ENCODE data around the gene LMAN2L.

The LMAN2L gene

DNA sequence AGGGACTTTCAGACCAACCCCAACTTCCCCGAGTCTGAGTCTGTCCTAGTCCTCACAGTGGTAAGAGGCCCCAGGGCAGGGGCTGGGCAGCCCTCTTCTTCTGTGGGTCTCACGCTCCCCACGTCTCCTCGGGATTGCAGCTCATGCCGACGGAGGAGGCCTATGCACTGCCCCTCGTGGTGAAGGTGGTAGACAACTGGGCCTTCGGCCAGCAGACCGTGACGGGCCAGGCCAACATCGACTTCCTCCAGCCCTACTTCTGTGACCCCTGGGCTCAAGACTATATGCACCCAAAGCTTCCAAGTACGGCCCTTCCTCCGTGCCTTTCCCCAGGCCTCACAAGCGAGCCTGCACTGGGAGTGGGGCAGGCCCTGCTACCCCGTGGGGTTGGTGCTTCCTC, 44.3 kb downstream of the LMAN2L start:
- no peak overlapping the region for H3K27ac ChIP-seq
- H3K9ac ChIP-seq (ENCODE audit: insufficient read length) = no peak overlapping the region
- H3K9me3 ChIP-seq (ENCODE audit: low read depth, low read length) = no peaks in the 10 kb centered on the region
- TF ChIP-seq FOXP2 (optimal IDR thresholded peaks at IDR 0.05; ENCODE audit: control extremely low read depth, extremely low read length, insufficient read depth) (no peak), POLR2AphosphoS5 (IDR thresholded peaks at IDR 0.05; ENCODE audit: borderline replicate concordance, low read depth, low read length) (no peak), EZH2 (IDR thresholded peaks at IDR 0.05) (no peak)
- H3K36me3 ChIP-seq (ENCODE audit: insufficient read depth, low read length) = no peaks in the 10 kb centered on the region
- DNase-seq (ENCODE audit: low read depth, low spot score) = no peak
- H3K4me3 ChIP-seq = no peak overlapping the region

DNA sequence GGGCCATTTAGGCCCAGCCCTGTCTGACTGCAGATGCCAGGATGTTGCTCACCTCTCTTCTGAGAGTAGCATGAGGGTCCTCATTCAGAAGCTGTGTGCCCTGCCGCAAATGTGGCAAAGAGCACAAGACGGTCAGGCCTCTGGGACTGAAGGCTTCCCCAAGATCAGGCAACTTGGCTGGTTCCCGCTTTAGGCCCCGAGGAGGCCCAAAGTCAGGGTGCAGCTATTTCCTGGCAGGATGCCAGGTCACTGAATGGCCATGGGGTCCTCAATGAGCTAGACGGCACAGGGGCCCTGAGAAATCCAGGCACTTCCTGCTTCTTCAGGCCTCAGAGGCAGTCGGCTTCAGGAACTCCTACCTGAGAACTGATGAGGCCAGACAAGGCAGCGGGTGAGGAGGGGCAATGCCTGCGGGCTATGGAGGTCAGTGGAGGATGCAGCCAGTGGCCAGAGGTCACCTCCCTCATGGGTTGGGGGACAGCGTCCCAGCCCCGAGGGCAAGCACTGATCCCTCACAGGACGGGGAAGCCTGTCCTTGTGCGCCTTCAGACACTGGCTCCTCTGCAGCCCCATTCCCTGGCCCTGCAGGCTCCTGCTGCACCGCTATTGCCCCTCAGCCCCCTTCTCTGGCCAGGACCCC, 44.9 kb downstream of the LMAN2L start:
- Histone ChIP-seq H3K27ac (no peak overlapping the region), H3K36me3 (ENCODE audit: insufficient read depth, low read length) (no peaks in the 10 kb centered on the region), H3K4me3 (no peak overlapping the region), H3K9ac (ENCODE audit: insufficient read length) (no peak overlapping the region), H3K9me3 (ENCODE audit: low read depth, low read length) (no peaks in the 10 kb centered on the region)
- TF ChIP-seq EZH2 (IDR thresholded peaks at IDR 0.05) = no peak
- TF ChIP-seq FOXP2 (optimal IDR thresholded peaks at IDR 0.05; ENCODE audit: control extremely low read depth, extremely low read length, insufficient read depth) = no peak
- TF ChIP-seq POLR2AphosphoS5 (IDR thresholded peaks at IDR 0.05; ENCODE audit: borderline replicate concordance, low read depth, low read length) = no peak
- no peak for DNase-seq (ENCODE audit: low read depth, low spot score)

DNA sequence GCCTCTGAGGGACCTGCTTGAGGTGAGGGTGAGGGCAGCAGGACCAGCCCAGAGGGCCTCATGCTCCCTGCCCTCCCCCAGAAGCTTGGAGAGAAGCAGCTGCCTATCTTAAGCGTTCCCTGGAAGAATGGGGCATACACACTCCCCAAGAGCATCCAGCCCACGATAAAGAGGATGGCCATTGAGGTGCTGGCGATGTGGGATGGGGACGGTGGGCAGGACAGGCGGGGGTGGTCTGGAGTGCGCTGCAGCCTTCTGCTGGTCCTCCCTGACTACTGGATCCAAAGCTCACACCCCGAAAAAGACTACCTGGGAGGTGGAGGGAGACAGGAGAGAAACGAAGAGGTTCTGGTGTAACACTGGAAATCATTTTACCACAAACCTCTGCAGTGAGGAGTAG, 45.6 kb downstream of the LMAN2L start:
- DNase-seq (ENCODE audit: low read depth, low spot score) = no peak
- no peak overlapping the region for H3K27ac ChIP-seq
- no peaks in the 10 kb centered on the region for H3K9me3 ChIP-seq (ENCODE audit: low read depth, low read length)
- H3K36me3 ChIP-seq (ENCODE audit: insufficient read depth, low read length) = no peaks in the 10 kb centered on the region
- TF ChIP-seq FOXP2 (optimal IDR thresholded peaks at IDR 0.05; ENCODE audit: control extremely low read depth, extremely low read length, insufficient read depth) (no peak), POLR2AphosphoS5 (IDR thresholded peaks at IDR 0.05; ENCODE audit: borderline replicate concordance, low read depth, low read length) (no peak), EZH2 (IDR thresholded peaks at IDR 0.05) (no peak)
- no peak overlapping the region for H3K9ac ChIP-seq (ENCODE audit: insufficient read length)
- H3K4me3 ChIP-seq = no peak overlapping the region; the same call in 1 of the 2 replicates

DNA sequence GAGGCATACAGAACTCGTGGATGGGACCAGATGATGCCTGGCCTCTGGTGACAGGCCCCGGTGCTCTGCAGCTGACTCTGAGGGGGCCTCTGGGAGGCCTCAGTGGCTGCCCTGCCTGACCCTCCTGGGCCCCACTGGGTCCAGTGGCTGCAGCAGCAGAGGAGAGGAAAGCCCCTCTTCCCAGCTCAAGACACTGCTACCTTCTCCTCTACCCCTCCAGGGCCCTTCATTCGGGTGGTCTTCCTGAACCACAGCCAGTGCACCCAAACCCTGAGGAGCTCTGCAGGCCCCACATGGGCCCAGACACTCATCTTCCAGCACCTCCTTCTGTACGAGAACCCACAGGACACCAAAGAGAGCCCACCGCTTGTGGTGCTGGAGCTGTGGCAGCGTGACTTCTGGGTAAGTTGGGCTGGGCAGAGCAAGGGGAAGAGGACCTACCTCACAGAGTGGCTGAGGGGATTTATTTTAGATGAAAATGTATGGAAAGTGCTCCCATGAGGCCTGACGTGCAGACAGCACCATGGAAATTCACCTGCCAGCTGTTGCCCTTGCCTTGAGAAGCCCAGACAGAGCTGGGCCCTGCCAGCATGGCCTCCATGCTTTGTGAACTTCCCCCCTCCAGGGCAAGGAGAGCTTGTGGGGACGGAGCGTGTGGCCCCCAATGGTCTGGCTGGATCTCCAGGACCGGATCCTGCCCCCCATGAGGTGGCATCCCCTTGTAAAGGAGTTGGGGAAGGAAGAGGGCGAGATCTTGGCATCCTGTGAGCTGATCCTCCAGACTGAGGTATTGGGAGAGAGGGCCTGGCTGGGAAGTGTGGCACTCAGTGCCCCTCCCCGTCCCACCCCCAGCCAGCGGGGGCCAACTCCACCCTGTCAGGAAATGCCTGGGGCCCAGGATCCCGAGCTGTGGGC, 46.3 kb downstream of the LMAN2L start:
- H3K9ac ChIP-seq (ENCODE audit: insufficient read length) = no peak overlapping the region
- TF ChIP-seq FOXP2 (optimal IDR thresholded peaks at IDR 0.05; ENCODE audit: control extremely low read depth, extremely low read length, insufficient read depth) = no peak
- no peak for TF ChIP-seq EZH2 (IDR thresholded peaks at IDR 0.05)
- TF ChIP-seq POLR2AphosphoS5 (IDR thresholded peaks at IDR 0.05; ENCODE audit: borderline replicate concordance, low read depth, low read length) = no peak
- H3K36me3 ChIP-seq (ENCODE audit: insufficient read depth, low read length) = no peaks in the 10 kb centered on the region
- H3K4me3 ChIP-seq = no peak overlapping the region; the same call in 1 of the 2 replicates
- no peaks in the 10 kb centered on the region for H3K9me3 ChIP-seq (ENCODE audit: low read depth, low read length)
- no peak for DNase-seq (ENCODE audit: low read depth, low spot score)
- H3K27ac ChIP-seq = no peak overlapping the region

DNA sequence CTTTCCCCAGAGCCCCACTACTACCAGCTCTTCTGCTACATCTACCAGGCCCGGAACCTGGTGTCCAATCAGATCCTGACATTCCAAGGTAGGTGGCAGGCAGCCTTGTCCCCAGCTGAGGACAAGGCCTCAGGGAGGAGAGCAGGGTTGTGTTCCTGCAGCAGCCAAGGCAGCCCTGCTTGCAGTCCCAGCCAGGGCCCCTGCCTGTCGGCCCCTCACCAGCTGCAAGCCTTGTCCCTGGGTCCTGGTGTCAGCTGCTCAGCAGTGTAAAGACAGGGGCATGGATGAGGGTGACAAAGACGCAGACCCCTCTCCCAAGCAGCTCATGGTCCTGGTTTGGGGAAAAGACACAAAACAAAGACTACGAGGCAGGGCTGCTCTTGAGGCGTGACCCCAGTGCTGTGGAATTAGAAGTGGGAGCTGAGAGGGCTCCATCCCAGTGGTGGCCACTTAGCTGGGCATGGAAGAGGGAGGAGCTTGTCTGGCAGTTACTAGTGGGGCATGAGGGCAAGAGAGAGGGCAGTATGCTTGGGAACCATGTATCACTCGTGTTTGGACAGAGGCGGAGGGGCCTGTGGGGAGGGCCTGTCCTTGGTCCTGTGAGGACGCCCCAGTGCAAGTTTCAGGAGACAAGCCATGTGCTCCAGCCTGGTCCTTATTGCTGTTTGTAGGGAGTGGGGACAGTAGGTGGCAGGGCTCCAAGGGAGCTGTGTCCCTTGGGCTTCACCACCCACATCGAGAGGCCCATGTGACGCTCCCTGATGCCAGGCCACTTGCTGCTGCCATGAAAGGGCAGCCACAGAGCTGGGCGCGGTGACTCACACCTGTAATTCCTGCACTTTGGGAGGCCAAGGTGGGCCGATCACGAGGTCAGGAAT, 47.5 kb downstream of the LMAN2L start:
- no peak overlapping the region for H3K4me3 ChIP-seq
- no peaks in the 10 kb centered on the region for H3K9me3 ChIP-seq (ENCODE audit: low read depth, low read length)
- no peak overlapping the region for H3K27ac ChIP-seq
- DNase-seq (ENCODE audit: low read depth, low spot score) = no peak
- no peaks in the 10 kb centered on the region for H3K36me3 ChIP-seq (ENCODE audit: insufficient read depth, low read length)
- no peak for TF ChIP-seq POLR2AphosphoS5 (IDR thresholded peaks at IDR 0.05; ENCODE audit: borderline replicate concordance, low read depth, low read length)
- no peak for TF ChIP-seq FOXP2 (optimal IDR thresholded peaks at IDR 0.05; ENCODE audit: control extremely low read depth, extremely low read length, insufficient read depth)
- TF ChIP-seq EZH2 (IDR thresholded peaks at IDR 0.05) = no peak
- no peak overlapping the region for H3K9ac ChIP-seq (ENCODE audit: insufficient read length)

DNA sequence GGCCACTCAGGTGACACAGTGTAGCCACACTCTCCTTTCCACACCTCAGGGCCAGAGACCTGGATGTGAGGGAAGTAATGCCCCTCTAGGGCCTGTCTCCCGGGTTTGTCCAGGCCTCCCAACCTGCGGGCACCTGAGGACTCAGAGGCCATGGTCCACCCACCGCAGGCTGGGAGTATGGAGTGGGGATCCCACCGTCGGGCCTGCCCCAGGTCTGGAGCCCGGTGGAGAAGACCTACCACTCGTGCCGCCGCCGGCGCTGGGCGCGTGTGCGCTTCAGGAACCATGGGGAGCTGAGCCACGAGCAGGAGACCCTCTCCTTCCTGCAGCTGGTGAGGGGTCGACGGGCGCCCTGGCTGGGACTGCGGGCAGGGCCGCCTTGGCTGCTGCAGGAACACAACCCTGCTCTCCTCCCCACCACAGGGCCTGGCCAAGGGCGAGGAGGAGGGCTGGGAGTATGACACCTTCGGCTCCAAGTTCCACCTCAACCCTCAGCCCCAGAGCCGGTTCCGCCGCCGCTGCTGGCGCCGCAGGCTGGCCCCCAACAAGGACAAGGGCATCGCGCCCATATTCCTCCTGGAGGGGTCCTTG, 48.7 kb downstream of the LMAN2L start:
- Histone ChIP-seq H3K9ac (ENCODE audit: insufficient read length) (no peak overlapping the region), H3K9me3 (ENCODE audit: low read depth, low read length) (no peaks in the 10 kb centered on the region), H3K27ac (no peak overlapping the region), H3K36me3 (ENCODE audit: insufficient read depth, low read length) (no peaks in the 10 kb centered on the region), H3K4me3 (no peak overlapping the region)
- TF ChIP-seq POLR2AphosphoS5 (IDR thresholded peaks at IDR 0.05; ENCODE audit: borderline replicate concordance, low read depth, low read length) (no peak), FOXP2 (optimal IDR thresholded peaks at IDR 0.05; ENCODE audit: control extremely low read depth, extremely low read length, insufficient read depth) (no peak), EZH2 (IDR thresholded peaks at IDR 0.05) (no peak)
- DNase-seq (ENCODE audit: low read depth, low spot score) = no peak

DNA sequence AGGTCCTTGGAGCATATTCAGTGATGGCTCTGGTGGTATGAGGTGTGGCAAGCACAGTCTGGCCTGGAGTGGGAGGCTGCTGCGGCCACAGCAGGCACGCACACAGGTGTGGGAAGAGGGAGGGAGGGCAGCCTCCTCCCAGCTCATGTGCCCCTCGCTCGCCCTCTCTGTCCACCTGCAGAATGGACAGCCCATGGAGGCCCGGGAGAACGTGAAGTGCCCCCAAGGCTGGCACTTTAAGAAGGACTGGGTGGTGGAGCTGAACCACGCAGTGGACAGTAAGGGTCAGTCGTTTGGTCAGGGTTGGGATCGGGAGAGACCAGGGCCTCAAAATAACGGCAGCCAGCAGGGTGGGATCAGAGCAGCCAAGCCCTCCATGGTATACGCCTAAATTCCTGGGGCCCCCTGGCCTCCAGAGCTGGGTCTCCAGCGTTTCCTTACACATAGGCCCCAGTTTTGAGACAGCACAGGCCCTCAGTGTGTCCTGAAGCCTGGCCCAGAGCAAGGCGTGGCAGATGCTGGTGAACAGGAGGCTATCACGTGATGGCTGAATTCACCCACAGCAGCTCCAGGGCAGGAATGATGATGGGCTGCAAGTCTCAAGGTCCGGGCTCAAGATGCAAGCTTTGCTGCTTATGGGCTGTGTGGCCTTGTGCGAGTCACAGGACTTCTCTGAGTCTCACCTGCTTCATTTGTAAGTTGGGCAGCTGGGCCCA, 49.4 kb downstream of the LMAN2L start:
- Histone ChIP-seq H3K9me3 (ENCODE audit: low read depth, low read length) (no peaks in the 10 kb centered on the region), H3K4me3 (no peak overlapping the region), H3K27ac (no peak overlapping the region), H3K9ac (ENCODE audit: insufficient read length) (no peak overlapping the region), H3K36me3 (ENCODE audit: insufficient read depth, low read length) (no peaks in the 10 kb centered on the region)
- no peak for DNase-seq (ENCODE audit: low read depth, low spot score)
- TF ChIP-seq POLR2AphosphoS5 (IDR thresholded peaks at IDR 0.05; ENCODE audit: borderline replicate concordance, low read depth, low read length) = no peak
- TF ChIP-seq EZH2 (IDR thresholded peaks at IDR 0.05) = no peak
- no peak for TF ChIP-seq FOXP2 (optimal IDR thresholded peaks at IDR 0.05; ENCODE audit: control extremely low read depth, extremely low read length, insufficient read depth)

Measured in SK-N-MC (cell line).